Measurements from ENCODE around the gene CCT2. TPM values are rescaled to one million over a fixed set of nuclear protein-coding genes. Genes with fewer than 3 reads are reported as not detected.

Gene CCT2
- total and polyA plus RNA-seq, 2 of the 4 experiments (the other 2 are of a cell fraction) = 194 to 651 TPM

DNA sequence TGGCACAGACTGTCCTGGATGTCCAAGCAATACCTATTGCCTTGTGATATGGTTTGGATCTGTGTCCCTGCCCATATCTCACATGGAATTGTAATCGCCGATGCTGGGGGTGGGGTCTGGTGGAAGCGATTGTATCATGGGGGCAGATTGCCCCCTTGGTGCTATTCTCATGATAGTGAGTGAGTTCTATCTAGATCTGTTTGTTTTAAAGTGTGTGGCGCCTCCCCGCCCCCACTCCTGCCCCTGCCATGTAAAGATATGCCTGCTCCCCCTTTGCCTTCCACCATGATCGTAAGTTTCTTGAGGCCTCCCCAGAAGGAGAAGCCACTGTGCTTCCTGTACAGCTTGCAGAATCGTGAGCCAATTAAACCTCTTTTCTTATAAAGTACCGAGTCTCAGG, 42.2 kb downstream of the CCT2 start:
- Histone ChIP-seq H2BK120ac (ENCODE audit: low read depth, low read length) (no peak overlapping the region), H3K9ac (ENCODE audit: low read depth, low read length) (no peak overlapping the region), H4K5ac (ENCODE audit: low read depth, low read length) (no peak overlapping the region), H3K14ac (replicated peaks; ENCODE audit: low read depth, low read length) (no peak overlapping the region), H3K9me3 (ENCODE audit: control insufficient read depth, insufficient read depth, low read length) (no peaks in the 10 kb centered on the region), H3K27me3 (ENCODE audit: control insufficient read depth, insufficient read depth, low read length) (peaks cover 8% of the 10 kb centered on the region), H3K4me1 (ENCODE audit: control insufficient read depth, insufficient read depth, low read length) (no peaks in the 10 kb centered on the region), H2AFZ (replicated peaks; ENCODE audit: low read length, poor library complexity) (no peak overlapping the region), H3K79me1 (ENCODE audit: low read depth in 1 of 2, low read length in 2 of 2) (no peaks in the 10 kb centered on the region), H3K18ac (ENCODE audit: low read depth, low read length) (no peak overlapping the region), H3K27ac (ENCODE audit: insufficient read depth, low read length) (no peak overlapping the region), H4K20me1 (ENCODE audit: insufficient read depth, low read length) (no peaks in the 10 kb centered on the region), H2AK9ac (replicated peaks; ENCODE audit: low read depth, low read length, poor library complexity) (no peak overlapping the region), H2BK5ac (ENCODE audit: low read depth, low read length, poor library complexity, severe bottlenecking) (no peak overlapping the region), H4K8ac (ENCODE audit: low read depth in 2 of 2, low read length in 2 of 2) (no peak overlapping the region), H3K4ac (ENCODE audit: low read depth, low read length) (no peak overlapping the region), H2BK15ac (ENCODE audit: low read depth, low read length) (no peak overlapping the region), H2BK20ac (ENCODE audit: low read depth, low read length) (no peak overlapping the region), H3K4me2 (ENCODE audit: low read depth, low read length) (no peak overlapping the region), H3K4me3 (ENCODE audit: insufficient read depth, low read depth, low read length) (no peak overlapping the region), H3K23ac (ENCODE audit: low read depth, low read length) (no peak overlapping the region), H4K91ac (ENCODE audit: insufficient read depth, low read depth, low read length) (no peak overlapping the region), H3K56ac (ENCODE audit: extremely low read depth, insufficient read depth, low read length) (no peak overlapping the region), H3K9me1 (ENCODE audit: insufficient read depth, low read length) (no peaks in the 10 kb centered on the region), H2AK5ac (ENCODE audit: low read depth, low read length) (no peak overlapping the region), H3K36me3 (ENCODE audit: control insufficient read depth, insufficient read depth, low read length) (no peaks in the 10 kb centered on the region)
- ATAC-seq (ENCODE audit: low read depth) (no peak), DNase-seq (no peak)
- ChIA-PET CTCF (no interaction called here), POLR2A (ENCODE audit: unreplicated experiment) (no interaction called here)
- WGBS, 2 experiments (ENCODE audit: extremely low coverage in 2 of 2, insufficient read length in 1 of 2) = no CpG with 5 or more reads among the region's 8 CpGs
- dilution Hi-C loops (cut with HindIII; ENCODE audit: low sequenced_read_pairs, unreplicated experiment) (no loop called here), in situ Hi-C loops (cut with MboI; ENCODE audit: low sequenced_read_pairs) (no loop called here), intact Hi-C loops (cut with micrococcal nuclease) (no loop called here)
- BruUV-seq (replicated peaks) = no TSS peak
- TF ChIP-seq MXI1 (IDR thresholded peaks at IDR 0.05; ENCODE audit: borderline replicate concordance, low read depth, low read length) (no peak), POLR2A (IDR thresholded peaks at IDR 0.05; ENCODE audit: low read depth, low read length) (no peak), SMC3 (IDR thresholded peaks at IDR 0.05; ENCODE audit: low read depth, low read length) (no peak), MAZ (IDR thresholded peaks at IDR 0.05; ENCODE audit: borderline replicate concordance, low read depth, low read length) (no peak), NFE2L2 (IDR thresholded peaks at IDR 0.05; ENCODE audit: low read depth, low read length) (no peak), CHD1 (IDR thresholded peaks at IDR 0.05; ENCODE audit: low read depth, low read length) (no peak), RCOR1 (IDR thresholded peaks at IDR 0.05; ENCODE audit: insufficient replicate concordance, low read length) (no peak), CEBPB (IDR thresholded peaks at IDR 0.05; ENCODE audit: low read depth, low read length) (no peak), FOS (IDR thresholded peaks at IDR 0.05; ENCODE audit: low read depth, low read length) (no peak), RFX5 (IDR thresholded peaks at IDR 0.05; ENCODE audit: low read depth, low read length) (no peak), MAFK (IDR thresholded peaks at IDR 0.05; ENCODE audit: low read depth, low read length) (no peak), RAD21 (IDR thresholded peaks at IDR 0.05; ENCODE audit: low read length) (no peak)
- TF ChIP-seq, protein P1, sequence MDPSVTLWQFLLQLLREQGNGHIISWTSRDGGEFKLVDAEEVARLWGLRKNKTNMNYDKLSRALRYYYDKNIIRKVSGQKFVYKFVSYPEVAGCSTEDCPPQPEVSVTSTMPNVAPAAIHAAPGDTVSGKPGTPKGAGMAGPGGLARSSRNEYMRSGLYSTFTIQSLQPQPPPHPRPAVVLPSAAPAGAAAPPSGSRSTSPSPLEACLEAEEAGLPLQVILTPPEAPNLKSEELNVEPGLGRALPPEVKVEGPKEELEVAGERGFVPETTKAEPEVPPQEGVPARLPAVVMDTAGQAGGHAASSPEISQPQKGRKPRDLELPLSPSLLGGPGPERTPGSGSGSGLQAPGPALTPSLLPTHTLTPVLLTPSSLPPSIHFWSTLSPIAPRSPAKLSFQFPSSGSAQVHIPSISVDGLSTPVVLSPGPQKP (IDR thresholded peaks at IDR 0.05; ENCODE audit: borderline replicate concordance, low read depth, low read length) = no peak
